Hematopoietic multipotent progenitor cell treated with erythropoietin and hydrocortisone succinate and interleukin-3 and kit ligand, for 4 days (in vitro differentiated cells): ENCODE data around the gene ETV3L.
"Not testable (repeated sequence)": the region's sequence is repeated elsewhere in the genome, so short reads cannot be mapped to it uniquely, and the experiment has no call there.

Source experiments
- DNase-seq: peaks from one replicate; pipeline ENCODE4 v3.0.0-alpha.2; 2015

ETV3L gene

DNA sequence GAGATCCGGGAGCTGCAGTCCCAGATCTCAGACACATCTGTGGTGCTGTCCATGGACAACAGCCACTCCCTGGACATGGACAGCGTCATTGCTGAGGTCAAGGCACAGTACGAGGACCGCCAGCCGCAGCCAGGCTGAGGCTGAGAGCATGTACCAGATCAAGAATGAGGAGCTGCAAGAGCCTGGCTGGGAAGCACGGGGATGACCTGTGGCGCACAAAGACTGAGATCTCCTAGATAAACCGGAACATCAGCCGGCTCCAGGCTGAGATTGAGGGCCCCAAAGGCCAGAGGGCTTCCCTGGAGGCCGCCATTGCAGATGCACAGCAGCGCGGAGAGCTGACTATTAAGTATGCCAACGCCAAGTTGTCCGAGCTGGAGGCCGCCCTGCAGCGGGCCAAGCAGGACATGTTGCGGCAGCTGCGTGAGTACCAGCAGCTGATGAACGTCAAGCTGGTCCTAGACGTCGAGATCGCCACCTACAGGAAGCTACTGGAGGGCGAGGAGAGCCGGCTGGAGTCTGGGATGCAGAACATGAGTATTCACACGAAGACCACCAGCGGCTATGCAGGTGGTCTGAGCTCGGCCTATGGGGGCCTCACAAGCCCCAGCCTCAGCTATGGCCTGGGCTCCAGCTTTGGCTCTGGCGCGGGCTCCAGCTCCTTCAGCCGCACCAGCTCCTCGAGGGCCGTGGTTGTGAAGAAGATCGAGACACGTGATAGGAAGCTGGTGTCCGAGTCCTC, 25.5 kb downstream of the ETV3L start:
- peak; percentile 83 for DNase-seq

DNA sequence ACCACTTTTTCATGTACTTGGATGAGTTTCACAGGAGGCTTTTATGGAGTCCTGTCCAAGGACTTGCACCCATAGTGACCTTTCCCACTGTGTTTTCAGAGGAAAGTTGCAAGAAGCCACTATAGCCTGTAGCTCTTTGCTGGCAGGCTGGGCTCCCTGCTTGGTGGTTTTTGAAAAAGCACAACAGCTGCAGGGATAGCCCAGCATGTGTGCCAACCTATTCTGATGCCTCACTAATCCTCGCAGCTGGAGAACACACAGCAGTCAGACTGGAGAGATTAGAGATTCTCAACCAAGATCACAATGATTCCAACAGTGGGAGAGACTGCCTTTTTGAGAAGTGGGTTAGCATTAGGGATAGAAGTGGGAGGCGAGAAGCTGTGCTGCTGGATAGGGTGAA, 30.0 kb downstream of the ETV3L start:
- no peak for DNase-seq

DNA sequence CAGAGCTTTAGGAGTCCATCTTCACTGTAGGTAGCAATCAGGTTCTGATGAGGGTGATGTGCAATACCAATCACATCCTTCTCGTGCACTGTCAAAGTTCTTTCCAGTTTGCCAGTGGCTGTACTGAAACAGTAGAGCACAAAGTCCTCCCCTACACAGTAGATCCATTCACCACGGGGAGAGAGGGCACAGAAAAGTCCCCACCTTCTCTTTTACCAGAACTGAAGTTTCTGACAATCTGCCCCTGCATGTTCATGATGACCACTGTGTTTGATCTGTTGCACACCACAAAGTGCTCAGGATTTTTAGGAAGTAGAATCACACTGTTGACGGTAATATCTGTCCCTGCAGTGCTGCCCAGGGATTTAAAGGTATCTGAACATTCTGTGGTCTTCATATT, 40.4 kb downstream of the ETV3L start:
- not testable (repeated sequence) for DNase-seq

DNA sequence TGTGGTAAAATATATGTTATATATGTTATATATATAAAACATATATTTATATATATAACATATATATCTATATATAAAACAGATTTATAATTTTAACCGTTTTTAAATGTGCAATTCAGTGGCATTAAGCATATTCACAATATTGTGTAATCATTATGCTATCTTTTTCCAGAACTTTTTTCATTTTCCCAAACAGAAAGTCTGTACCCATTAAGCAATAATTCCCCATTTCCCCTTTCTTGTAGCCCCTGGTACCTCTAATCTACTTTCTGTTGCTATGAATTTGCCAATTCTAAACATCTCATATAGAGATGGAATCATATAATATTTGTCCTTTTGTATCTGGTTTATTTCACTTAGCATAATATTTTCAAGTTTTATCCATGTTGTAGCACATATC, 43.3 kb downstream of the ETV3L start:
- DNase-seq = no peak

DNA sequence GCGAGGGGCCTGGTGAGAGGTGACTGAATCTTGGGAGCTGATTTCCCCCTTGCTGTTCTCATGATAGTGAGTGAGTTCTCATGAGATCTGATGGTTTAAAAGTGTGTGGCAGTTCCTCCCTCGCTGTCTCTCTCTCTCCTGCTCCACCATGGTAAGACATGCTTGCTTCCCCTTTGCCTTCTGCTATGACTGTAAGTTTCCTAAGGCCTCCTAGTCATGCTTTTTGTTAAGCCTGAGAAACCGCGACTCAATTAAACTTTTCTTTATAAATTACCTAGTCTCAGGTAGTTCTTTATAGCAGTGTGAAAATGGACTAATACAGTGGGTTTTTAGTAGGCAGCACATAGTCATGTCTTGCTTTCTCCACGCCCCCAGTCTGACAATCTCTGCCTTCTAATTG, 43.9 kb downstream of the ETV3L start:
- peak; percentile 22 for DNase-seq

DNA sequence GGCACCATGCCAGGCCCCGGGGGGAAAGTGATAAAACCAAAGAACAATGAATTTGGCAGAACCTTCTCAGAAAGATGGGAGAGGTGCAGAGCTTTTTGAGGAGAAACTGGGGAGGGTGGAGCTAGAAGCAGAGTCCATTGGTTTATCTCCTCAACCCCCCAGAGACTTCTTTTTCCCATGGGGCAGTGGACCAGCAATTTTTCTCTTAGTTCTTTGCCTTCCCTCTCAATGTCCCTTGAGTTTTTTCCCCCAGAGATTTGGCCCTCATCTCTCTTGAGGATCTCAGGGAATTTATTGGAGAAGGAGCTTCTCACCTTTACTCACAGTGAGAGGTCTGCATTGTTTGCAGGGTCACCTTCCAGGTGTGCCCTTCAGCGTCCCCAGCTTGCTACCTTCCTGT, 48.8 kb downstream of the ETV3L start:
- DNase-seq = no peak

DNA sequence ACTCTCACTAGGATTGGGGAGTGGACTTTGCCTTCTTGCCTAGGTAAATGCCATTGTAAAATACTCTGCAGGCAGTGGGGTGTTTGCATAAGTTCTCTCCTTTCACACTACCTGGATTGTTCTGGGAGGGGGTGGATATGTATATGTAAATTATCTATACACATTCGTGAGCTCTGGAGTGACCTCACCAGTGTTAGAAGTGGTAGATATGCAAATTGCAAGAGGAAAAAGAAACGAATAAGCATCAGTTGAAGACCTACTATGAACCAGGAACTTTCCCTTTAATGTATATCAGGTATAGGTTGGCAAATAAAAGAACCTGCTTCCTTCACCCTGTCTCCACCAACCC, 52.6 kb downstream of the ETV3L start:
- no peak for DNase-seq

DNA sequence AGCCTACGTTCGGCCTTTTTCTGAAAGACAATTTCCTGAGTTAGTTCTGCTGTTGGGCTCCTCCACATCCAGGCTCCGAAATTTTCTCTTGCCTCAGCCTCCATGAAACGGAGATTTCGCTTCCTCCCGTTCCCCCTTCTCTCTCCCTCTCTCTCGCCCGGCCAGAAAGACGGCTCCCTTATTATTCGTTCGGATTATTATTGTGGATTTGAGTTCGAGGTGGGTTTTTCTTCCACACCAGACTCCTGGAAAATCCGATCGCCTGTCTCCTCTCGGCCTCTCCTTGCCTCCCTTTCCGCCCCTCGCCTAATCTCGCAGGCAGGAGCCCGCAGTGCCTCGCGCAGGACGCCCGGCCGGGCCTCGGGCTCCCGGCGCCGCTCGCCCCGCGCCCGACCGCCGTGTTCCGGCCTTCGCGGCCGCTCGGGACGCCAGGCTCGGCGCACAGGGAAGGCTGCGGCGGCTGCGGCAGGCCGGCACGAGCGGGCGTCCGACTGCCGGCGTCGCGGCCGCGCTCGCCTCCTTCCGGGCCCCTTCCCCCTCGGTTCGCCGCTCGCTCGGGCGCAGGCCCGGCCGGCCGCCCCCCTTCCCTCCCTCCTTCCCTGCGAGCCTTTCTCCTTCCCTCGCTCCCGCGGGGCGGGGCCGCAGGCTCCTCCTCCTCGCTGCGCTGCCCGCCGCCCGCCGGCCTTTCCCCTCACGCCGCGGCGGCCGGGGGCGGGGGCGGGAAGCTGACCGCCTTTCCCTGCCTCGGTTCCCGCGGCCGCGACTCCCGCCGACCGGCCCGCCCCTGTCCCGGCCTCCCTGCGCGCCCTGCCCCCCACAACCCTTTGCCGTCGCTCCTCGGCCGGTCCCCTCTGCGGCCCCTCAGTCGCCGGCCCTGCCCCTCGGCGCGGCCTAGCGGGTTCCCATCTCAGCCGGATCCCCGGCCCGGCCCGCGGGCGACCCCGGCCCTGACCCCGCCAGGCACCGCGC, 54.1 kb downstream of the ETV3L start, which contains the start of gene ARHGEF11:
ARHGEF11 (minus strand) TSS at position 493 of the 969 bp plus-strand sequence. CDS start 1,412 bp downstream, outside the sequence.
- DNase-seq = peak; percentile 88

DNA sequence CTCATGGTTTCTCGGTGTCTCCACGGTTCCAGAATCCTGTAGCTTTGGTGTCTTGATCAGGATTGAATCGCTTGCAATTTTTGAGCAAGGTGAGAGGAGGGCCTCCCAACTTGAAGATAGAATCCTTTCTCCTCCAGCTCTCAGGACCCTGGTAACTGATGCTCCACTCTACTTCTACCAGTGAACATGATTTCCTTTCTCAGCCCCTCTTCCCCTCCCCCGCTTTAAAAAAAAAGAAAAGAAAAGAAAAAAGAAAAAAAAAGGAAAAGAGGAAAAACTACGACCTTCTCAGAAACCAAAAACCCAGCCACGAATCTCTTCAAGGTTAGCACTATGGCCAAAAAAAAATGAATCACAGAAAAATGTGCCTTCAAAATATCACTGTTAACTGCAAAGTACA, 55.3 kb downstream of the ETV3L start:
- no peak for DNase-seq

DNA sequence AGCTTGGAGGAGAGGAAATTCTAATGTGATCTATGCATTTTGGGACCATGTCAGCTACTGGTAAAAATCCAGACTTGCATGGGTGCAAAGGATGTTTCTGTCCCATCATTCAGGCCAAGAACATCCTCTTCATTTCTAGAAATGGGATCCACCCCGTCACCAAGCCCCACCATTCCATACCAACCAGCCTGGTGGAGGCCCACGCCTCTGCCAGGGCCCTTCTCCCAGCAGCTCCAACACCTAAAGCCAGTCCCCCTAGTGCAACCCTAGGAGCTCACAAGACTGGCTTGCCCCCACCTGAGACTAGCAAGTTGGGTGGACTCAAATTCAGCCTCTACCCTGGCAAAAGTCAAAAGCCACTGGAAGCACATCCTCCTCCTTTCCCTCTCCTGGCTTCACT, 55.9 kb downstream of the ETV3L start:
- DNase-seq = no peak

DNA sequence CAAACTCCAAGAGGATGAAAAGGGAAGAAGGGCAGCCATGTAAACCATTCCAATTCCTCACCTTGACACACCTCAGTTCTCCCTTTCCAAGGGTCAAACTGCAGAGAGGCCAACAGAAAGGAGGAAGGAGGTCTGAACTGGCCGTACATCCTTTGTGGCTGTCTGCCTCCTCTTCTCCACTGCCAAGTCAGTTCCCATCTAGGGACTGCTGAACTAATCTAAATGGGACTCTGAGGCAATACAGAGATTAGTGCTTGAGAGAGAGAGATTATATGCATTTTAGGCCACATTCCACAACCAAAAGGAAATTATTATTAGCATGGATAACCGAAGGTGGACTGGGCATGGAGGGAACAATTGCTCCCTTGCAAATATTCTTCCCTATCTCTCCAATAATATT, 56.8 kb downstream of the ETV3L start:
- DNase-seq = no peak
